CD4-positive, CD25-positive, alpha-beta regulatory T cell (primary cell): ENCODE data around the gene STXBP6. TPM values are rescaled to one million over a fixed set of nuclear protein-coding genes. Genes with fewer than 3 reads are reported as not detected.
"Not testable (repeated sequence)": the region's sequence is repeated elsewhere in the genome, so short reads cannot be mapped to it uniquely, and the experiment has no call there.

Experiments
- ATAC-seq, 2 donors: fragments of 150-1000 bp; cut with Tn5 transposase; one replicate each; pipeline ENCODE4 v1.10.0; 2021; ENCODE audit warnings: low read depth in 2 of 2, moderate number of reproducible peaks in 2 of 2, moderate library complexity in 1 of 2
- DNase-seq, 3 donors: peaks; one replicate each; pipeline versions ENCODE4 v3.0.0 to v3.0.0-alpha.2; 2012 to 2022; ENCODE audit warnings: mixed read lengths in 1 of 3
- H3K27ac ChIP-seq: one replicate; pipeline ENCODE4 v1.7.0; 2013; ENCODE audit warnings: mild to moderate bottlenecking, low read length; ENCODE audit not compliant: insufficient read depth, poor library complexity, severe bottlenecking
- H3K27me3 ChIP-seq: one replicate; pipeline ENCODE4 v1.7.0; 2013; ENCODE audit warnings: low read length; ENCODE audit not compliant: control insufficient read depth, insufficient read depth
- H3K36me3 ChIP-seq: one replicate; pipeline ENCODE4 v1.7.0; 2013; ENCODE audit warnings: mild to moderate bottlenecking, low read length, moderate library complexity; ENCODE audit not compliant: control insufficient read depth, insufficient read depth
- H3K4me1 ChIP-seq: 2 replicates; pipeline ENCODE4 v1.7.0; 2013; ENCODE audit warnings: mild to moderate bottlenecking, low read length; ENCODE audit not compliant: insufficient read depth, control insufficient read depth, poor library complexity, severe bottlenecking
- H3K4me3 ChIP-seq: one replicate; pipeline ENCODE4 v1.7.0; 2013; ENCODE audit warnings: low read depth, mild to moderate bottlenecking, low read length, moderate library complexity
- H3K9me3 ChIP-seq, 2 experiments: 1 replicate in 1 of 2; 2 replicates in 1 of 2; pipeline ENCODE4 v1.7.0; 2013; ENCODE audit warnings: low read length in 2 of 2, mild to moderate bottlenecking in 1 of 2, moderate library complexity in 1 of 2; ENCODE audit not compliant: control insufficient read depth in 2 of 2
- H3K27ac Mint-ChIP-seq, 3 donors: one replicate each; pipeline ENCODE4 v1.8.0; 2020 to 2022; ENCODE audit warnings: mild to moderate bottlenecking in 3 of 3, mixed read lengths in 3 of 3, moderate library complexity in 2 of 3
- H3K27me3 Mint-ChIP-seq: one replicate; pipeline ENCODE4 v1.8.0; 2022; ENCODE audit warnings: mild to moderate bottlenecking, mixed read lengths
- H3K36me3 Mint-ChIP-seq: one replicate; pipeline ENCODE4 v1.8.0; 2020; ENCODE audit warnings: mixed read lengths
- H3K4me1 Mint-ChIP-seq, 4 donors: one replicate each; pipeline ENCODE4 v1.8.0; 2020 to 2022; ENCODE audit warnings: mixed read lengths in 4 of 4, mild to moderate bottlenecking in 1 of 4
- H3K4me3 Mint-ChIP-seq, 4 donors: one replicate each; pipeline ENCODE4 v1.8.0; 2020 to 2022; ENCODE audit warnings: mild to moderate bottlenecking in 4 of 4, mixed read lengths in 4 of 4, moderate library complexity in 3 of 4
- H3K9me3 Mint-ChIP-seq, 7 donors: one replicate each; pipeline ENCODE4 v1.8.0; 2020 to 2022; ENCODE audit warnings: mixed read lengths in 7 of 7, mild to moderate bottlenecking in 3 of 7, moderate library complexity in 2 of 7
- polyA plus RNA-seq, 4 donors: library from polyadenylated mRNA; unstranded; fragments of 300-500 nt; fragmentation: Illumina TruSeq; gene quantifications; one replicate each; pipeline ENCODE4 v1.2.3, GENCODE V29; 2021
- total RNA-seq: library from RNA; stranded (reverse); gene quantifications from one replicate; pipeline ENCODE4 v1.2.3, GENCODE V29; 2022

The STXBP6 gene
- total and polyA plus RNA-seq, 5 donors from 2014 or later = not detected

GRCh38 chr14:24840204-24840893 lies 209.6 kb downstream of the STXBP6 start:
- Histone ChIP-seq H3K27ac (no peak overlapping the region), H3K27me3 (peaks cover 3% of the 10 kb centered on the region), H3K4me1 (no peaks in the 10 kb centered on the region), H3K36me3 (no peaks in the 10 kb centered on the region), H3K4me3 (no peak overlapping the region), H3K9me3 (no peaks in the 10 kb centered on the region)
- Mint-ChIP-seq H3K27ac (no peak overlapping the region), H3K9me3 (peaks cover 0 to 3% (median 0%) of the 10 kb centered on the region in 7 donors), H3K27me3 (peaks cover 15% of the 10 kb centered on the region), H3K4me3 (no peak overlapping the region), H3K4me1 (no peaks in the 10 kb centered on the region), H3K36me3 (no peaks in the 10 kb centered on the region)
- DNase-seq (no peak), ATAC-seq (no peak)

GRCh38 chr14:24839617-24840203 lies 210.2 kb downstream of the STXBP6 start:
- Mint-ChIP-seq H3K27me3 (peaks cover 15% of the 10 kb centered on the region), H3K4me3 (no peak overlapping the region), H3K9me3 (peaks cover 0 to 3% (median 0%) of the 10 kb centered on the region in 7 donors), H3K4me1 (no peaks in the 10 kb centered on the region), H3K27ac (no peak overlapping the region), H3K36me3 (no peaks in the 10 kb centered on the region)
- Histone ChIP-seq H3K9me3 (no peaks in the 10 kb centered on the region), H3K27ac (no peak overlapping the region), H3K4me3 (no peak overlapping the region), H3K4me1 (no peaks in the 10 kb centered on the region), H3K36me3 (no peaks in the 10 kb centered on the region), H3K27me3 (peaks cover 3% of the 10 kb centered on the region)
- no peak for DNase-seq
- ATAC-seq = no peak

- peaks cover 15% of the 10 kb centered on the region for H3K27me3 Mint-ChIP-seq
- no peak overlapping the region for H3K4me3 Mint-ChIP-seq
- H3K36me3 Mint-ChIP-seq = no peaks in the 10 kb centered on the region
- H3K36me3 ChIP-seq = no peaks in the 10 kb centered on the region
- H3K27ac Mint-ChIP-seq = no peak overlapping the region
- no peaks in the 10 kb centered on the region for H3K4me1 ChIP-seq
- H3K9me3 Mint-ChIP-seq = peaks cover 0 to 3% (median 0%) of the 10 kb centered on the region in 7 donors
- peaks cover 3% of the 10 kb centered on the region for H3K27me3 ChIP-seq
- H3K4me1 Mint-ChIP-seq = no peaks in the 10 kb centered on the region
- no peaks in the 10 kb centered on the region for H3K9me3 ChIP-seq
- no peak overlapping the region for H3K27ac ChIP-seq
- DNase-seq (no peak), ATAC-seq (no peak)
- no peak overlapping the region for H3K4me3 ChIP-seq
These were observed 210.9 kb downstream of the STXBP6 start for GRCh38 chr14:24838945-24839616.

- no peak for DNase-seq
- Mint-ChIP-seq H3K27me3 (peaks cover 15% of the 10 kb centered on the region), H3K27ac (no peak overlapping the region), H3K4me3 (no peak overlapping the region), H3K9me3 (peaks cover 0 to 3% (median 0%) of the 10 kb centered on the region in 7 donors), H3K36me3 (no peaks in the 10 kb centered on the region), H3K4me1 (no peaks in the 10 kb centered on the region)
- H3K4me1 ChIP-seq = no peaks in the 10 kb centered on the region
- no peak overlapping the region for H3K27ac ChIP-seq
- peaks cover 3% of the 10 kb centered on the region for H3K27me3 ChIP-seq
- H3K9me3 ChIP-seq = no peaks in the 10 kb centered on the region
- H3K4me3 ChIP-seq = no peak overlapping the region
- no peak for ATAC-seq
- no peaks in the 10 kb centered on the region for H3K36me3 ChIP-seq
These were observed 212.5 kb downstream of the STXBP6 start for GRCh38 chr14:24837280-24838046.

- H3K4me3 Mint-ChIP-seq, H3K27ac ChIP-seq, ATAC-seq, H3K9me3 ChIP-seq, H3K9me3 Mint-ChIP-seq, DNase-seq, H3K27me3 ChIP-seq, H3K36me3 ChIP-seq, H3K4me1 Mint-ChIP-seq, H3K4me3 ChIP-seq, H3K4me1 ChIP-seq, H3K36me3 Mint-ChIP-seq: not testable (repeated sequence)
- H3K27me3 Mint-ChIP-seq = peaks cover 12% of the 10 kb centered on the region
- peak overlapping the region in 1 of 3 donors; percentile 7 for H3K27ac Mint-ChIP-seq
These were observed 213.6 kb downstream of the STXBP6 start for GRCh38 chr14:24836324-24836723.

- no peak for ATAC-seq
- H3K27me3 Mint-ChIP-seq = peaks cover 12% of the 10 kb centered on the region
- no peak overlapping the region for H3K27ac ChIP-seq
- H3K27ac Mint-ChIP-seq = no peak overlapping the region
- H3K36me3 Mint-ChIP-seq = no peaks in the 10 kb centered on the region
- H3K4me3 ChIP-seq = no peak overlapping the region
- H3K9me3 ChIP-seq = no peaks in the 10 kb centered on the region
- DNase-seq = no peak
- H3K4me3 Mint-ChIP-seq = no peak overlapping the region
- peaks cover 0 to 2% (median 0%) of the 10 kb centered on the region in 7 donors for H3K9me3 Mint-ChIP-seq
- no peaks in the 10 kb centered on the region for H3K4me1 ChIP-seq
- no peaks in the 10 kb centered on the region for H3K4me1 Mint-ChIP-seq
- peaks cover 3% of the 10 kb centered on the region for H3K27me3 ChIP-seq
- no peaks in the 10 kb centered on the region for H3K36me3 ChIP-seq
These were observed 215.0 kb downstream of the STXBP6 start for GRCh38 chr14:24834956-24835355.

GRCh38 chr14:24833385-24833784 lies 216.6 kb downstream of the STXBP6 start:
- Histone ChIP-seq H3K4me1 (no peaks in the 10 kb centered on the region), H3K27ac (no peak overlapping the region), H3K4me3 (no peak overlapping the region), H3K27me3 (peaks cover 3% of the 10 kb centered on the region), H3K9me3 (no peaks in the 10 kb centered on the region), H3K36me3 (no peaks in the 10 kb centered on the region)
- Mint-ChIP-seq H3K9me3 (peaks cover 0 to 2% (median 0%) of the 10 kb centered on the region in 7 donors), H3K27ac (no peak overlapping the region), H3K4me1 (no peaks in the 10 kb centered on the region), H3K4me3 (no peak overlapping the region), H3K27me3 (peaks cover 5% of the 10 kb centered on the region), H3K36me3 (no peaks in the 10 kb centered on the region)
- DNase-seq (no peak), ATAC-seq (no peak)
